K562 (cell line): ENCODE measurements around the gene COQ4. TPM values are rescaled to one million over a fixed set of nuclear protein-coding genes. Genes with fewer than 3 reads are reported as not detected.

ENCODE experiments used
- ATAC-seq: fragments of 200-7000 bp; cut with Tn5 transposase; 3 replicates; pipeline ENCODE4 v1.9.1; 2020; ENCODE audit warnings: moderate library complexity
- BruUV-seq: library from RNA; stranded (reverse); fragments of 400-500 nt; replicated peaks from 2 replicates; lab custom pipeline; 2021; lab: Mats Ljungman, UMichigan
- CTCF ChIA-PET: fragments of 300-600 bp; formaldehyde crosslinking; extraction: SDS; loops from one replicate; lab custom pipeline; 2021; ENCODE audit warnings: low intra/inter-chr PET ratio; lab: Yijun Ruan, JAX
- POLR2A ChIA-PET: fragments of 300-600, 350-650 bp; sonication (Branson Sonifier 250); formaldehyde crosslinking; extraction: SDS; loops from one replicate; lab custom pipeline; 2021; ENCODE audit warnings: antibody characterized with exemption, inconsistent platforms; lab: Yijun Ruan, JAX
- DNase-seq, 4 experiments: peaks; one replicate each; pipeline versions ENCODE4 v3.0.0 to v3.0.0-alpha.2; 2011 to 2018; ENCODE audit warnings: low spot score in 3 of 4, mixed read lengths in 3 of 4; ENCODE audit errors: extremely low read depth in 1 of 4
- FAIRE-seq: peaks from 2 replicates; lab custom pipeline; 2011; peaks lifted over from hg19 to GRCh38; lab: Jason Lieb, UNC
- H2AFZ ChIP-seq: 2 replicates; pipeline ENCODE4 v1.6.0; 2011; ENCODE audit warnings: low read depth, low read length, control low read depth, inconsistent platforms
- H3K27ac ChIP-seq: fragments of 200-600 bp; 3 replicates; pipeline ENCODE4 v1.8.0; 2011; ENCODE audit warnings: low read depth, mild to moderate bottlenecking, control low read depth, inconsistent platforms, low read length, moderate library complexity, mixed read lengths; ENCODE audit errors: extremely low read depth
- H3K27me3 ChIP-seq, 2 experiments: fragments of 300-600 bp in 1 of 2; 2 replicates in 1 of 2; 3 replicates in 1 of 2; pipeline versions ENCODE4 v1.6.0 to v1.8.0; 2011; ENCODE audit warnings: inconsistent platforms in 2 of 2, low read length in 2 of 2, mild to moderate bottlenecking in 1 of 2, mixed read lengths in 1 of 2, moderate library complexity in 1 of 2; ENCODE audit not compliant: control insufficient read depth in 2 of 2, insufficient read depth in 2 of 2
- H3K36me3 ChIP-seq: fragments of 300-600 bp; 3 replicates; pipeline ENCODE4 v1.8.0; 2011; ENCODE audit warnings: mild to moderate bottlenecking, low read length, inconsistent platforms; ENCODE audit not compliant: control insufficient read depth, insufficient read depth
- H3K4me1 ChIP-seq, 2 experiments: fragments of 200-600 bp in 1 of 2; replicated peaks in 1 of 2; 2 replicates in 1 of 2; 3 replicates in 1 of 2; pipeline versions ENCODE4 v1.5.1 to v1.8.0; 2011; ENCODE audit warnings: inconsistent platforms in 2 of 2, low read length in 2 of 2, mild to moderate bottlenecking in 1 of 2, mixed read lengths in 1 of 2, moderate library complexity in 1 of 2; ENCODE audit not compliant: control insufficient read depth in 2 of 2, insufficient read depth in 2 of 2
- H3K4me2 ChIP-seq: 2 replicates; pipeline ENCODE4 v1.6.1; 2011; ENCODE audit warnings: low read length, control low read depth, inconsistent platforms, mixed read lengths; ENCODE audit not compliant: insufficient read depth
- H3K4me3 ChIP-seq: fragments of 200-600 bp; sonication (generic), shearing (Covaris generic); 2 replicates; pipeline ENCODE4 v1.5.1; 2016; ENCODE audit warnings: control low read depth, inconsistent platforms
- H3K79me2 ChIP-seq: fragments of 200-600 bp; 3 replicates; pipeline ENCODE4 v1.8.0; 2011; ENCODE audit warnings: low read length, inconsistent platforms; ENCODE audit not compliant: control insufficient read depth, insufficient read depth
- H3K9ac ChIP-seq, 2 experiments: 2 replicates each; pipeline versions ENCODE4 v1.6.0 to v1.6.1; 2011; ENCODE audit warnings: low read depth in 2 of 2, low read length in 2 of 2, control low read depth in 1 of 2, inconsistent platforms in 1 of 2, mild to moderate bottlenecking in 1 of 2, mixed read lengths in 1 of 2; ENCODE audit not compliant: insufficient read depth in 1 of 2
- H3K9me1 ChIP-seq: one replicate; pipeline ENCODE4 v1.6.0; 2011; ENCODE audit warnings: inconsistent platforms, mild to moderate bottlenecking, low read length, moderate library complexity; ENCODE audit not compliant: control insufficient read depth, insufficient read depth
- H3K9me3 ChIP-seq: replicated peaks from 2 replicates; pipeline ENCODE4 v1.5.1; 2011; ENCODE audit warnings: low read depth, low read length, inconsistent platforms; ENCODE audit not compliant: control insufficient read depth, insufficient read depth
- H4K20me1 ChIP-seq: replicated peaks from 2 replicates; pipeline ENCODE4 v1.6.1; 2011; ENCODE audit warnings: low read length, inconsistent platforms, mixed read lengths; ENCODE audit not compliant: control insufficient read depth, insufficient read depth
- DMBX1 ChIP-seq: fragments of 250-450 bp; sonication (Bioruptor Pico); IDR thresholded peaks from 2 replicates; pipeline ENCODE4 v1.8.0; 2022; ENCODE audit warnings: inconsistent platforms, mild to moderate bottlenecking, moderate library complexity, borderline replicate concordance
- HNRNPUL1 ChIP-seq: fragments of 200-400 bp; formaldehyde crosslinking; IDR thresholded peaks from 2 replicates; pipeline ENCODE4 v1.6.1; 2017; ENCODE audit warnings: low read length
- IFI16 ChIP-seq: fragments of 250-450 bp; sonication (Bioruptor Pico); IDR thresholded peaks from 2 replicates; pipeline ENCODE4 v2.1.2; 2022; ENCODE audit warnings: mild to moderate bottlenecking, inconsistent platforms
- RUNX1 ChIP-seq: sonication (generic); IDR thresholded peaks from 2 replicates; pipeline ENCODE4 v1.6.1; 2016; ENCODE audit warnings: antibody characterized with exemption, low read depth
- SNIP1 ChIP-seq: fragments of 450-650 bp; IDR thresholded peaks from 2 replicates; pipeline ENCODE4 v1.7.1; 2017; ENCODE audit warnings: low read depth, mild to moderate bottlenecking
- SRSF3 ChIP-seq: fragments of 200-400 bp; formaldehyde crosslinking; IDR thresholded peaks from 2 replicates; pipeline ENCODE4 v1.6.1; 2016; ENCODE audit warnings: mild to moderate bottlenecking, low read length, moderate library complexity; ENCODE audit not compliant: insufficient read depth
- SRSF7 ChIP-seq: fragments of 200-400 bp; formaldehyde crosslinking; optimal IDR thresholded peaks from 2 replicates; pipeline ENCODE3; 2017; ENCODE audit warnings: mild to moderate bottlenecking, low read depth, low read length
- TEAD4 ChIP-seq, 2 experiments: sonication (generic) in 1 of 2; formaldehyde crosslinking in 1 of 2; IDR thresholded peaks; 2 replicates each; pipeline versions ENCODE4 v1.6.1 to v1.8.0; 2012 to 2022; ENCODE audit warnings: borderline replicate concordance in 1 of 2, inconsistent platforms in 1 of 2, low read length in 1 of 2, mild to moderate bottlenecking in 1 of 2, missing genetic modification reagents in 1 of 2
- ZFP1 ChIP-seq: fragments of 450-650 bp; formaldehyde crosslinking; IDR thresholded peaks from 2 replicates; pipeline ENCODE4 v1.4.0; 2020; ENCODE audit warnings: mild to moderate bottlenecking, mixed read lengths
- ZNF239 ChIP-seq: fragments of 250-450 bp; sonication (Bioruptor Pico); IDR thresholded peaks from 2 replicates; pipeline ENCODE4 v1.4.0; 2020; ENCODE audit warnings: mild to moderate bottlenecking
- ZNF263 ChIP-seq: sonication (generic); formaldehyde crosslinking; IDR thresholded peaks from 2 replicates; pipeline ENCODE4 v1.8.0; 2022; ENCODE audit warnings: mild to moderate bottlenecking, missing genetic modification reagents, borderline replicate concordance
- ZNF436 ChIP-seq: fragments of 250-450, 450-650 bp; sonication (Bioruptor Pico); formaldehyde crosslinking; IDR thresholded peaks from 2 replicates; pipeline ENCODE4 v1.7.0; 2020; ENCODE audit warnings: mild to moderate bottlenecking
- WGBS: fragments of 100-300 bp; shearing (Covaris generic); methylation state at CpG from one replicate; pipeline ENCODE4 v1.1.6; 2016; ENCODE audit warnings: low coverage, mixed read lengths; ENCODE audit not compliant: insufficient coverage; ENCODE audit errors: missing lambda C conversion rate; 5-methylcytosine and 5-hydroxymethylcytosine counted together
- in situ Hi-C: fragments of 300-500 bp; cut with MboI; formaldehyde crosslinking; loops from 4 replicates; pipeline ENCODE4 v1.15.0; 2018; ENCODE audit warnings: inconsistent platforms, mixed read lengths
- intact Hi-C: fragments of 100-400 bp; cut with micrococcal nuclease; formaldehyde crosslinking; loops from 2 replicates; pipeline ENCODE4 v1.14.2; 2022
- polyA plus RNA-seq, 8 experiments: library from polyadenylated mRNA; depleted of rRNA in 4 of 8; stranded (reverse) in 5 of 8; unstranded in 3 of 8; fragments of >200 nt; fragmentation: Nextera tagmentation in 2 of 8; fragmentation: Illumina TruSeq in 1 of 8; extraction: Ambion mirVana in 2 of 8; extraction: Trizol in 1 of 8; gene quantifications; 2 replicates each; pipeline versions ENCODE4 v1.2.1 to v1.2.3, GENCODE V29; 2011 to 2014; ENCODE audit warnings: inconsistent platforms in 1 of 8, missing spikeins in 1 of 8
- total RNA-seq, 7 experiments: library from RNA; depleted of rRNA in 6 of 7; stranded (reverse); fragments of >200 nt in 6 of 7; fragmentation: Illumina TruSeq in 2 of 7; extraction: Trizol in 2 of 7; gene quantifications; 2 replicates each; pipeline versions ENCODE4 v1.2.1 to v1.2.3, GENCODE V29; 2011 to 2021; ENCODE audit warnings: low replicate concordance in 1 of 7
- TF ChIP-seq, protein P1 (sequence below): fragments of 450-650 bp; IDR thresholded peaks from 2 replicates; pipeline ENCODE4 v1.6.1; 2016; ENCODE audit warnings: antibody characterized with exemption
- TF ChIP-seq, protein P2 (sequence below): fragments of 250-450 bp; sonication (Bioruptor Pico); IDR thresholded peaks from 2 replicates; pipeline ENCODE4 v1.5.0; 2020; ENCODE audit warnings: mild to moderate bottlenecking, borderline replicate concordance
- TF ChIP-seq, protein P3 (sequence below): fragments of 450-650 bp; IDR thresholded peaks from 2 replicates; pipeline ENCODE4 v1.6.1; 2016; ENCODE audit warnings: borderline replicate concordance

COQ4 gene
- total and polyA plus RNA-seq, 9 of the 15 experiments (the other 6 are each of a cell fraction or from before 2014, with no cell fraction given), result 9.1 to 135 (median 67.2) TPM

DNA sequence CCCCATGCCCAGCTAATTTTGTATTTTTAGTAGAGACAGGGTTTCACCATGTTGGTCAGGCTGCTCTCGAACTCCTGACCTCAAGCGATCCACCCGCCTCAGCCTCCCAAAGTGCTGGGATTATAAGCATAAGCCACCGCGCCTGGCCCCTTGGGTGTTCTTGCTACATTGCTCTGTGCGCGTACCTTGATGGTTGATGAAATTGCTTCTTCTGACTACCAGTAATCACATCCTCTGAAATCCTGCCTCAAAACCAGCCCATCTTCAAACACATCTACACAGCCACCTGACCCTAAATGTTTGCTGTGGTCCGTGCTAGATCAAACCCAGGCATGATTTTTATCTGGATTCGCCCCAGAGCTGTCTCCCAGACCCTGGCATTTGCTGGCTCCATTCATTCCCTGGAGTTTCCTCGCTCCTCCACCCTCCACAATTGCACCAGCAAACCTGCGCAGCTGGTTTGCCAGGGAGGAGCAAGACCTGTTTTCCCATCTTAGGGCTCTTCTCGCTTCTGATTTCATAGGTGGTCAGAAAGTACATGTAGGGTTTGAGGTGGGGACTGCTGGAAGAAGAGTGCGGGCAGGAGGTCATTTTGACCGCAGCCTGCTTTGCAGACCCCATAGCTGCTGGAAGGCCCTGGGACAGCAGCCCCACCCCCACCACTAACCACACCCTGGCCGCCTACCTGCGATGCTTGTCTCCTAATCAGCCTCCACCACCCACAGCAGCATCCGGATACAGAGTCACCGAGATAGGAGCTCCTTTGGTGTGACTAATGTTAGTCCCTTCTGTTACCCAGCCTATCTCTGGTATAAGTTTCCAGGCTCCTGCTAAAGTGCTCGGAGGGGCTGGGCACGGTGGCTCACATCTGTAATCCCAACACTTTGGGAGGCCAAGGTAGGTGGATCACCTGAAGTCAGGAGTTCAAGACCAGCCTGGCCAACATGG lies 23.8 kb upstream of the COQ4 start:
- peak; percentile 86 to 96 (median 93) for DNase-seq
- CTCF ChIA-PET, result no interaction called here
- 28% methylated on average over 20 of the region's 20 CpGs for WGBS
- Histone ChIP-seq H3K9me1 (peaks cover 8% of the 10 kb centered on the region), H4K20me1 (0 out of 2 replicates have a peak, but pooled peaks cover 4% of the 10 kb centered on the region), H3K9ac (peak overlapping the region in 1 of 2 experiments; percentile 61; a peak in 2 of 4 replicates), H3K4me3 (no peak overlapping the region), H3K79me2 (no peaks in the 10 kb centered on the region), H3K9me3 (no peaks in the 10 kb centered on the region), H3K4me1 (peaks cover 38 to 42% of the 10 kb centered on the region in 2 experiments), H3K27ac (peak overlapping the region; percentile 41; the same call in 2 of the 3 replicates), H3K36me3 (no peaks in the 10 kb centered on the region), H2AFZ (no peak overlapping the region), H3K27me3 (no peaks in the 10 kb centered on the region), H3K4me2 (peak overlapping the region; percentile 41)
- intact Hi-C loops (loop anchor here (5.0 kb wide), 2 partner anchors 1388 to 1428 kb away; no protein-coding TSS in a partner anchor), in situ Hi-C loops (loop anchor here (25.0 kb wide), 1 partner anchor 1488 kb away; no protein-coding TSS in a partner anchor)
- POLR2A ChIA-PET, result interaction anchor here (0.5 to 4.3 kb wide), 8 partner anchors 8 to 1505 kb away, joined by 3 to 38 read pairs (median 4); no protein-coding TSS in a partner anchor
- peak; percentile 19 for FAIRE-seq
- no TSS peak for BruUV-seq
- peak; percentile 29 for ATAC-seq
- TF ChIP-seq RUNX1 (no peak), ZNF239 (no peak), HNRNPUL1 (no peak), ZNF263 (CRISPR knock-in tag) (no peak), TEAD4 (IDR thresholded peaks at IDR 0.05; ENCODE audit: low read length) (peak; percentile 88), TEAD4 (CRISPR knock-in tag; IDR thresholded peaks at IDR 0.05; ENCODE audit: borderline replicate concordance) (no peak), ZNF436 (CRISPR knock-in tag) (no peak), IFI16 (0 out of 2 replicates have a peak, but pooled peaks have one; percentile 1), SRSF3 (no peak), SNIP1 (no peak), SRSF7 (no peak), ZFP1 (CRISPR knock-in tag) (no peak), DMBX1 (CRISPR knock-in tag) (peak; percentile 14; the same call in 1 of the 2 replicates)
- TF ChIP-seq, protein P1, sequence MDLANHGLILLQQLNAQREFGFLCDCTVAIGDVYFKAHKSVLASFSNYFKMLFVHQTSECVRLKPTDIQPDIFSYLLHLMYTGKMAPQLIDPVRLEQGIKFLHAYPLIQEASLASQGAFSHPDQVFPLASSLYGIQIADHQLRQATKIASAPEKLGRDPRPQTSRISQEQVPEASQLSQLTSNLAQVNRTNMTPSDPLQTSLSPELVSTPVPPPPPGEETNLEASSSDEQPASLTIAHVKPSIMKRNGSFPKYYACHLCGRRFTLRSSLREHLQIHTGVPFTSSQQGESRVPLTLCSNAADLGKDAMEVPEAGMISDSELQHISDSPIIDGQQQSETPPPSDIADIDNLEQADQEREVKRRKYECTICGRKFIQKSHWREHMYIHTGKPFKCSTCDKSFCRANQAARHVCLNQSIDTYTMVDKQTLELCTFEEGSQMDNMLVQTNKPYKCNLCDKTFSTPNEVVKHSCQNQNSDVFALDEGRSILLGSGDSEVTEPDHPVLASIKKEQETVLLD, result no peak
- TF ChIP-seq, protein P2, sequence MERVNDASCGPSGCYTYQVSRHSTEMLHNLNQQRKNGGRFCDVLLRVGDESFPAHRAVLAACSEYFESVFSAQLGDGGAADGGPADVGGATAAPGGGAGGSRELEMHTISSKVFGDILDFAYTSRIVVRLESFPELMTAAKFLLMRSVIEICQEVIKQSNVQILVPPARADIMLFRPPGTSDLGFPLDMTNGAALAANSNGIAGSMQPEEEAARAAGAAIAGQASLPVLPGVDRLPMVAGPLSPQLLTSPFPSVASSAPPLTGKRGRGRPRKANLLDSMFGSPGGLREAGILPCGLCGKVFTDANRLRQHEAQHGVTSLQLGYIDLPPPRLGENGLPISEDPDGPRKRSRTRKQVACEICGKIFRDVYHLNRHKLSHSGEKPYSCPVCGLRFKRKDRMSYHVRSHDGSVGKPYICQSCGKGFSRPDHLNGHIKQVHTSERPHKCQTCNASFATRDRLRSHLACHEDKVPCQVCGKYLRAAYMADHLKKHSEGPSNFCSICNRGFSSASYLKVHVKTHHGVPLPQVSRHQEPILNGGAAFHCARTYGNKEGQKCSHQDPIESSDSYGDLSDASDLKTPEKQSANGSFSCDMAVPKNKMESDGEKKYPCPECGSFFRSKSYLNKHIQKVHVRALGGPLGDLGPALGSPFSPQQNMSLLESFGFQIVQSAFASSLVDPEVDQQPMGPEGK (CRISPR knock-in tag), result no peak
- TF ChIP-seq, protein P3, sequence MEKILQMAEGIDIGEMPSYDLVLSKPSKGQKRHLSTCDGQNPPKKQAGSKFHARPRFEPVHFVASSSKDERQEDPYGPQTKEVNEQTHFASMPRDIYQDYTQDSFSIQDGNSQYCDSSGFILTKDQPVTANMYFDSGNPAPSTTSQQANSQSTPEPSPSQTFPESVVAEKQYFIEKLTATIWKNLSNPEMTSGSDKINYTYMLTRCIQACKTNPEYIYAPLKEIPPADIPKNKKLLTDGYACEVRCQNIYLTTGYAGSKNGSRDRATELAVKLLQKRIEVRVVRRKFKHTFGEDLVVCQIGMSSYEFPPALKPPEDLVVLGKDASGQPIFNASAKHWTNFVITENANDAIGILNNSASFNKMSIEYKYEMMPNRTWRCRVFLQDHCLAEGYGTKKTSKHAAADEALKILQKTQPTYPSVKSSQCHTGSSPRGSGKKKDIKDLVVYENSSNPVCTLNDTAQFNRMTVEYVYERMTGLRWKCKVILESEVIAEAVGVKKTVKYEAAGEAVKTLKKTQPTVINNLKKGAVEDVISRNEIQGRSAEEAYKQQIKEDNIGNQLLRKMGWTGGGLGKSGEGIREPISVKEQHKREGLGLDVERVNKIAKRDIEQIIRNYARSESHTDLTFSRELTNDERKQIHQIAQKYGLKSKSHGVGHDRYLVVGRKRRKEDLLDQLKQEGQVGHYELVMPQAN, result no peak
